AG04450 (cell line): ENCODE data around the gene SAMD9L. TPM values are rescaled to one million over a fixed set of nuclear protein-coding genes. Genes with fewer than 3 reads are reported as not detected.
A peak's percentile ranks its signal among the peaks of the same experiment; 100 is the strongest.

Experiments used
- CTCF ChIA-PET: fragments of 300-600, 350-600 bp; formaldehyde crosslinking; extraction: SDS; loops from one replicate; lab custom pipeline; 2022; ENCODE audit warnings: antibody characterized with exemption, inconsistent platforms; lab: Charles Lee
- POLR2A ChIA-PET: fragments of 350-600 bp; formaldehyde crosslinking; extraction: SDS; loops from one replicate; lab custom pipeline; 2021; ENCODE audit warnings: antibody characterized with exemption, inconsistent platforms; lab: Yijun Ruan, JAX
- DNase-seq: peaks from one replicate; pipeline ENCODE4 v3.0.0-alpha.2; 2011; ENCODE audit warnings: low read depth, low spot score
- H3K27ac ChIP-seq: one replicate; pipeline ENCODE4 v1.5.1; 2012; ENCODE audit warnings: low read depth, low read length, control low read depth
- H3K27me3 ChIP-seq: one replicate; pipeline ENCODE4 v1.6.0; 2012; ENCODE audit warnings: low read length; ENCODE audit not compliant: control insufficient read depth, insufficient read depth
- H3K4me3 ChIP-seq: 2 replicates; pipeline ENCODE4 v1.5.1; 2011; ENCODE audit warnings: mild to moderate bottlenecking, low read depth, low read length, control low read depth
- H3K9me3 ChIP-seq: 2 replicates; pipeline ENCODE4 v1.5.1; 2012; ENCODE audit warnings: low read length; ENCODE audit not compliant: control insufficient read depth, insufficient read depth
- polyA plus RNA-seq: library from polyadenylated mRNA; depleted of rRNA; stranded (reverse); fragments of >200 nt; gene quantifications from 2 replicates; pipeline ENCODE4 v1.2.3, GENCODE V29; 2011
- TF ChIP-seq, protein P1 (sequence below): IDR thresholded peaks from 2 replicates; pipeline ENCODE4 v1.5.1; 2011; ENCODE audit warnings: low read depth, low read length, control low read depth, inconsistent platforms

Gene SAMD9L
- polyA plus RNA-seq, 1 experiment, result 4.3 TPM

DNA sequence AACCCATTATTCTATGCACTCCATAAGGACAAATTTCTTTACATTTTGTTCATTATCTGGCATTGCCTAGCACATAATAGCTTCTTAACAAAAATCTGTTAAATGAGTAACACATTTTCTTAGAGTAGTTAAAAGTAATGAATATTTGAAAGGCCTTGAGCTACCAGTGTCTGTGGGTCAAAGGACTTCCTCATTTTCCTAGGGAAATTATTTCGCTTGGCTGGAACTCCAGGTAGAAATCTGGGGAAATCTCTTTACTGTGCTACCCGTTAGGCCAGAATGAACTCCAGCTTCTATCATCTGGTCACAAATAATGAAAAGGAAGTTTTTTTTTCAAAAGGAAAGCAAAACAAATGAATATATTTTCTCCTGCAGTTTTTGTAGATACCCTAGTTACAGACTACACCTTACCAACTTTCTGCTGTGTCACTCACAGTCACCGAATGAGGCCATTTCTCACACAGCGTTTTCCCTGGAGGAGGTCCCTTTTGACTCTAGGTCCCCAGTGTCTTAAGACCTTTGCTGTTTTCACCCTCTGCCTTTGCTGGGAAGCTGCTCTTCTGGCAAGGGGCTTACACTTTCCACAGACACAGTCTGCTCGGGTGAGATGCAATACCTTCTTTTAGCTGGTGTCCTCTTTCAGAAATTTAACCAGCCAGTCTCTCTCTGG lies 1.6 kb downstream of the SAMD9L start:
- Histone ChIP-seq H3K27me3 (no peaks in the 10 kb centered on the region), H3K27ac (no peak overlapping the region), H3K4me3 (peak overlapping the region; percentile 11; the same call in 1 of the 2 replicates), H3K9me3 (no peaks in the 10 kb centered on the region)
- POLR2A ChIA-PET, result no interaction called here
- DNase-seq, result no peak
- CTCF ChIA-PET, result no interaction called here
- TF ChIP-seq, protein P1, sequence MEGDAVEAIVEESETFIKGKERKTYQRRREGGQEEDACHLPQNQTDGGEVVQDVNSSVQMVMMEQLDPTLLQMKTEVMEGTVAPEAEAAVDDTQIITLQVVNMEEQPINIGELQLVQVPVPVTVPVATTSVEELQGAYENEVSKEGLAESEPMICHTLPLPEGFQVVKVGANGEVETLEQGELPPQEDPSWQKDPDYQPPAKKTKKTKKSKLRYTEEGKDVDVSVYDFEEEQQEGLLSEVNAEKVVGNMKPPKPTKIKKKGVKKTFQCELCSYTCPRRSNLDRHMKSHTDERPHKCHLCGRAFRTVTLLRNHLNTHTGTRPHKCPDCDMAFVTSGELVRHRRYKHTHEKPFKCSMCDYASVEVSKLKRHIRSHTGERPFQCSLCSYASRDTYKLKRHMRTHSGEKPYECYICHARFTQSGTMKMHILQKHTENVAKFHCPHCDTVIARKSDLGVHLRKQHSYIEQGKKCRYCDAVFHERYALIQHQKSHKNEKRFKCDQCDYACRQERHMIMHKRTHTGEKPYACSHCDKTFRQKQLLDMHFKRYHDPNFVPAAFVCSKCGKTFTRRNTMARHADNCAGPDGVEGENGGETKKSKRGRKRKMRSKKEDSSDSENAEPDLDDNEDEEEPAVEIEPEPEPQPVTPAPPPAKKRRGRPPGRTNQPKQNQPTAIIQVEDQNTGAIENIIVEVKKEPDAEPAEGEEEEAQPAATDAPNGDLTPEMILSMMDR, result no peak

DNA sequence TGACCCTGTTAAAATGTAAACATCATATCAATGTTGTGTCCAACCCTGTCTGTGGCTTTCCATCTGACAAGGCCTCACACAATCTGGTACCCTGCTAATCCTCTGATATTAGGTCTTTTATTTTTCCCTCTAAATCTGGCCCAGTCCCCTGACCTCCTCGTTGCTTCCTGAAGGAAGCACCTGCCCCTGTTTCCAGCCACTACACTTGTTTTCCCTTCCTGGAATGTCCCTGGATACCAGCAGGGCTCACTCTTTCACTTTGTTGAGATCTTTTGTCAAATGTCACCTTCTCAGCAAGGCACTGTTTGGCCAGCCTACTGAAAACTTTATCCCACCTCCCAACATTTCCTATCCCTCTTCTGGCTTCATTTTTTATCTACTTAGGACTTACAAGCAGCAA lies 2.1 kb downstream of the SAMD9L start:
- H3K9me3 ChIP-seq, result no peaks in the 10 kb centered on the region
- H3K27ac ChIP-seq, result no peak overlapping the region
- H3K4me3 ChIP-seq, result no peak overlapping the region
- TF ChIP-seq, protein P1, result no peak
- no peaks in the 10 kb centered on the region for H3K27me3 ChIP-seq
- POLR2A ChIA-PET, result no interaction called here
- CTCF ChIA-PET, result no interaction called here
- DNase-seq, result no peak

DNA sequence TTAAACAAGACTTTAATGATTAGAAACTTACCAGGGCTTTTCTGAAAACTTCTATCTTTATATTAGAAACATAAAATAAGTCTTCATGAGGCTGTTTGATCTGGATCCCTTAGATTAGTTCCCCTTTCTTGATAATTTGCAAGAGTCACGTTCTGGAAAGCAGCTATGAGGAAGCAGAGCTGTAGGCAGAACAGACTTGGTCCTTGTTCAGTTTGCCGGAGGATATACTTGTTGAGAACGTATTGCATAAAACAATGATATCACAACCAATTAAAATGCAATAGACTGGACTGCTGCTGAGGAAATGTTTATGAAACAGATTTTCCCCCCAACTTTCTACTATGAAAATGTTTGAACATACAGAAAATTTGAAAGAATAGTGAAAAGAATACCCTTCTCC lies 2.8 kb downstream of the SAMD9L start:
- no peak overlapping the region for H3K4me3 ChIP-seq
- H3K27me3 ChIP-seq, result no peaks in the 10 kb centered on the region
- POLR2A ChIA-PET, result no interaction called here
- H3K27ac ChIP-seq, result no peak overlapping the region
- no peak for DNase-seq
- no peaks in the 10 kb centered on the region for H3K9me3 ChIP-seq
- CTCF ChIA-PET, result interaction anchor here (0.6 kb wide), 1 partner anchor 525 kb away, joined by 3 read pairs; no protein-coding TSS in a partner anchor
- TF ChIP-seq, protein P1, result no peak

DNA sequence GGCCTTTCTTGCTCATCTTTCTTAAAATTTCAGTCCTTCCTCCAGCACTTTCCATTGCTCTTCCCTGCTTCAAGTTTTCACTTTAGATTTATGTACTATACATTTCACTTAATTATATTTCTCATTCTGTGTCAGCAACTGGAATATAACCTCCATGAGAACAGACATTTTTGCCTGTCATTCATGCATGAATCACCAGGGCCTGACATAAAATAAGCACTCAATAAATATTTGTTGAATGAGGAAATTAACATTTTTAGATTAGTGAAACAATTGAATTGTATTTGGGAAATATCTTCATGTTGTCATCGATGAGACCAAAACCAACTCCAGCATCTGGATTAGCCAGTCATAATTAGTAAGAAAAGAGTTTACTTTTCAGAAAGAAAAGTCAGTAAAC lies 6.1 kb downstream of the SAMD9L start:
- Histone ChIP-seq H3K4me3 (no peak overlapping the region), H3K27ac (no peak overlapping the region), H3K9me3 (no peaks in the 10 kb centered on the region), H3K27me3 (no peaks in the 10 kb centered on the region)
- no peak for DNase-seq
- CTCF ChIA-PET, result no interaction called here
- POLR2A ChIA-PET, result no interaction called here
- TF ChIP-seq, protein P1, result no peak

DNA sequence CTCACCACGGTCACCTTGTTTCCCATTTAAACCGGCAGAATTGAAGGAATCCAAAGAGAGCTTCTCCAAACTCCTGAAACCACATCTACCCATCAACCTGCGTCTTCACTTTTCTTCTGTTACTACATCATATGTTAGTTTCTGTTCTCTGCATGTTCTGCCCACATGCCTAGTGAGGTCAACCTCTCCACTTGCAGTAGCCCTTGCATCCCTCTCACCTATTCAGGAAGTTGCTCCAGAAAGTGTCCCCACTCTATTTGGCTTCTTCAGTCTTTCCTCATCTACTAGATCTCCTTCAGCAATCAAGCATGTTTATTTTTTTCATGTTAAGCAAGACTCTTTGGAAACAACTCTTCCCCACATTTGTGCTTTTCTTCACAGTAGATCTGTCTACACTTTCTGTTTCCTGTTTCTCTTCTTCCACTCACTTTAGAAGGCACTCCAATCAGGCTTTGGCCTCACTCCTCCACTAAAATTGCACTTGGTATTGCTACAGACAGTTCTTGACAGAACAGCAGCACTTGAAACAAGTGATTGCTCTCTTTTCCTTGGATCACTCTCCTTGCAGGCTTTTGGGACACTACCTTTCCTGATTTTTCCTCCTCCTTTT lies 7.5 kb downstream of the SAMD9L start:
- ChIA-PET POLR2A (no interaction called here), CTCF (no interaction called here)
- H3K27ac ChIP-seq, result no peak overlapping the region
- H3K9me3 ChIP-seq, result no peaks in the 10 kb centered on the region
- no peak for DNase-seq
- no peaks in the 10 kb centered on the region for H3K27me3 ChIP-seq
- no peak overlapping the region for H3K4me3 ChIP-seq
- TF ChIP-seq, protein P1, result no peak
